GM06990 (cell line): ENCODE data around the gene PGLYRP3.

ENCODE experiments used
- DNase-seq: peaks from one replicate; pipeline ENCODE4 v3.0.0-alpha.2; 2011; ENCODE audit not compliant: insufficient read length; ENCODE audit errors: extremely low read depth
- H3K27me3 ChIP-seq: replicated peaks from 2 replicates; pipeline ENCODE4 v1.6.0; 2011; ENCODE audit warnings: low read length; ENCODE audit not compliant: control insufficient read depth, insufficient read depth
- H3K36me3 ChIP-seq: 2 replicates; pipeline ENCODE4 v1.5.1; 2011; ENCODE audit warnings: low read length; ENCODE audit not compliant: control insufficient read depth, insufficient read depth
- H3K4me3 ChIP-seq: replicated peaks from 2 replicates; pipeline ENCODE4 v1.5.1; 2011; ENCODE audit warnings: low read depth, mild to moderate bottlenecking, control low read depth, low read length
- CTCF ChIP-seq: IDR thresholded peaks from 2 replicates; pipeline ENCODE4 v1.5.1; 2011; ENCODE audit warnings: low read length, control low read depth, mild to moderate bottlenecking, inconsistent platforms; ENCODE audit not compliant: insufficient read depth, poor library complexity, severe bottlenecking

PGLYRP3 gene

GRCh38 chr1:153359241-153359640 is 46.5 kb upstream of the PGLYRP3 start:
- Histone ChIP-seq H3K4me3 (no peak overlapping the region), H3K36me3 (no peaks in the 10 kb centered on the region), H3K27me3 (no peaks in the 10 kb centered on the region; the same call in none of the 2 replicates)
- TF ChIP-seq CTCF = no peak
- DNase-seq = no peak

- H3K4me3 ChIP-seq = no peak overlapping the region
- H3K36me3 ChIP-seq = no peaks in the 10 kb centered on the region
- no peak for TF ChIP-seq CTCF
- no peaks in the 10 kb centered on the region; the same call in none of the 2 replicates for H3K27me3 ChIP-seq
- DNase-seq = no peak
Observed at GRCh38 chr1:153358691-153358975, 45.9 kb upstream of the PGLYRP3 start.

- H3K27me3 ChIP-seq = no peaks in the 10 kb centered on the region; the same call in none of the 2 replicates
- H3K4me3 ChIP-seq = no peak within 1 kb of the TSS
- no peak for DNase-seq
- H3K36me3 ChIP-seq = no peaks in the 10 kb centered on the region
- TF ChIP-seq CTCF = no peak
Observed at GRCh38 chr1:153357853-153358690, 45.3 kb upstream of the PGLYRP3 start, which contains the start of gene S100A9. TSS of gene S100A9 (plus strand) at chr1:153357854. CDS start at chr1:153358284, 430 bp downstream.

- no peak for DNase-seq
- no peak for TF ChIP-seq CTCF
- no peaks in the 10 kb centered on the region for H3K36me3 ChIP-seq
- no peaks in the 10 kb centered on the region; the same call in none of the 2 replicates for H3K27me3 ChIP-seq
- H3K4me3 ChIP-seq = no peak overlapping the region
Observed at GRCh38 chr1:153357076-153357852, 44.5 kb upstream of the PGLYRP3 start.

GRCh38 chr1:153356392-153357075 is 43.8 kb upstream of the PGLYRP3 start:
- DNase-seq = no peak
- H3K27me3 ChIP-seq = no peaks in the 10 kb centered on the region; the same call in none of the 2 replicates
- H3K4me3 ChIP-seq = no peak overlapping the region
- no peaks in the 10 kb centered on the region for H3K36me3 ChIP-seq
- no peak for TF ChIP-seq CTCF
